Mesothelial cell of epicardium (in vitro differentiated cells): ENCODE results near the gene RSPH10B2. TPM values are rescaled to one million over a fixed set of nuclear protein-coding genes. Genes with fewer than 3 reads are reported as not detected.
A peak's percentile ranks its signal among the peaks of the same experiment; 100 is the strongest.
"Not testable (repeated sequence)": the region's sequence is repeated elsewhere in the genome, so short reads cannot be mapped to it uniquely, and the experiment has no call there.

Experiments
- DNase-seq, 2 experiments: peaks; one replicate each; pipeline ENCODE4 v3.0.0; 2021; ENCODE audit warnings: low spot score in 2 of 2; ENCODE audit not compliant: unreplicated experiment in 2 of 2
- H3K27ac Mint-ChIP-seq: 2 replicates; pipeline ENCODE4 v1.8.0; 2021; ENCODE audit warnings: mixed read lengths
- H3K27me3 Mint-ChIP-seq: 2 replicates; pipeline ENCODE4 v1.8.0; 2021; ENCODE audit warnings: low read depth, mixed read lengths
- H3K36me3 Mint-ChIP-seq: 2 replicates; pipeline ENCODE4 v1.8.0; 2021; ENCODE audit warnings: mixed read lengths
- H3K4me1 Mint-ChIP-seq: 2 replicates; pipeline ENCODE4 v1.8.0; 2021; ENCODE audit warnings: mixed read lengths
- H3K4me3 Mint-ChIP-seq: 2 replicates; pipeline ENCODE4 v1.8.0; 2021; ENCODE audit warnings: mild to moderate bottlenecking, moderate library complexity, mixed read lengths
- H3K9me3 Mint-ChIP-seq: 2 replicates; pipeline ENCODE4 v1.8.0; 2021; ENCODE audit warnings: mixed read lengths
- total RNA-seq: library from RNA; stranded (reverse); gene quantifications from 3 replicates; pipeline ENCODE4 v1.2.1, GENCODE V29; 2021
- TF ChIP-seq, protein P1 (sequence below): fragments of 200-600 bp; sonication (generic); IDR thresholded peaks from one replicate; pipeline ENCODE4 v1.5.0; 2021; ENCODE audit warnings: antibody characterized with exemption; ENCODE audit not compliant: unreplicated experiment

RSPH10B2 gene
- 0.45 to 0.95 TPM in 2 of 3 replicates, not detected in the other for total RNA-seq

- H3K4me1 Mint-ChIP-seq, H3K36me3 Mint-ChIP-seq, H3K27me3 Mint-ChIP-seq, H3K4me3 Mint-ChIP-seq, DNase-seq, H3K27ac Mint-ChIP-seq, H3K9me3 Mint-ChIP-seq: not testable (repeated sequence)
These were observed at the start of gene RSPH10B2 for GRCh38 chr7:6753964-6754363. Gene RSPH10B2, plus strand, starts transcription at chr7:6754103. Its CDS starts 3,575 bp downstream, at chr7:6757678.

DNA sequence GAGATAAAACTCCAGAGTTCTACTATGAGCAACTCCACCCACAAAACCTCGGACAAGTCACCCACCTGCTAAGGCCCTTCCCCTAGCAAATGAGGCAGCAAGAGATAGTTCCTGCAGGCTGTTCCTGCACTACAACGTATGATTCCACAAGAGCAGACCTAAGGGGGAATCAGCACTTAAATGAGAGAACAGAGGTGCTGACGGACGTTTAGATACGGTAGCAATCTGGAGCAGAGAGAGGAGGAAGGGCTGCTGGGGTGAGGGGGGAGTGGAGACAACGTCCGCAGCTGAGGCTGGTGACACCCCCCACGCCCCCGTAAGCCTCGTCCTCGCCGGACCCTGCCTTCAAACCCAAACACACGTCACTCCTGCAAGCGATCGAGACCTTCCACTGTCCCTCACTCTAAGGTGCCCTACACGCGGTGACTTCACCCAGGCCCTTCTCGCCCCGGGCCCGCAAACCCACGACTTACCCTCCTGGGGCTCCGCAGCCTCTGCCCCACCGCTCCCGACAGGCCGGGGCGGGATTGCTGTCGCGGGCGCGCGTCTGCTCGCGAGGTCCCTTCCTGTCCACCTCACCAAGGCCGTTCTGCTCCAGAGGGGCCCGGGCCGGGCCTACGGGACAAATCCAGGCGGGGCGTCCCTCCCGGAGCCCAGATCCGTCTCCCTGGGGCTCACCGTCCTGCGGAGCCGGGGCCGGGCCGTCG lies 47.8 kb upstream of the RSPH10B2 start:
- DNase-seq = peak in 1 of 2 experiments; percentile 57
- peaks cover 21% of the 10 kb centered on the region for H3K4me1 Mint-ChIP-seq
- TF ChIP-seq, protein P1, sequence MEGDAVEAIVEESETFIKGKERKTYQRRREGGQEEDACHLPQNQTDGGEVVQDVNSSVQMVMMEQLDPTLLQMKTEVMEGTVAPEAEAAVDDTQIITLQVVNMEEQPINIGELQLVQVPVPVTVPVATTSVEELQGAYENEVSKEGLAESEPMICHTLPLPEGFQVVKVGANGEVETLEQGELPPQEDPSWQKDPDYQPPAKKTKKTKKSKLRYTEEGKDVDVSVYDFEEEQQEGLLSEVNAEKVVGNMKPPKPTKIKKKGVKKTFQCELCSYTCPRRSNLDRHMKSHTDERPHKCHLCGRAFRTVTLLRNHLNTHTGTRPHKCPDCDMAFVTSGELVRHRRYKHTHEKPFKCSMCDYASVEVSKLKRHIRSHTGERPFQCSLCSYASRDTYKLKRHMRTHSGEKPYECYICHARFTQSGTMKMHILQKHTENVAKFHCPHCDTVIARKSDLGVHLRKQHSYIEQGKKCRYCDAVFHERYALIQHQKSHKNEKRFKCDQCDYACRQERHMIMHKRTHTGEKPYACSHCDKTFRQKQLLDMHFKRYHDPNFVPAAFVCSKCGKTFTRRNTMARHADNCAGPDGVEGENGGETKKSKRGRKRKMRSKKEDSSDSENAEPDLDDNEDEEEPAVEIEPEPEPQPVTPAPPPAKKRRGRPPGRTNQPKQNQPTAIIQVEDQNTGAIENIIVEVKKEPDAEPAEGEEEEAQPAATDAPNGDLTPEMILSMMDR = no peak
- peak overlapping the region; percentile 84 for H3K4me3 Mint-ChIP-seq
- H3K9me3 Mint-ChIP-seq = peaks cover 29% of the 10 kb centered on the region
- H3K27me3 Mint-ChIP-seq = peaks cover 30% of the 10 kb centered on the region
- H3K36me3 Mint-ChIP-seq = peaks cover 33% of the 10 kb centered on the region
- H3K27ac Mint-ChIP-seq = peak overlapping the region; percentile 95

DNA sequence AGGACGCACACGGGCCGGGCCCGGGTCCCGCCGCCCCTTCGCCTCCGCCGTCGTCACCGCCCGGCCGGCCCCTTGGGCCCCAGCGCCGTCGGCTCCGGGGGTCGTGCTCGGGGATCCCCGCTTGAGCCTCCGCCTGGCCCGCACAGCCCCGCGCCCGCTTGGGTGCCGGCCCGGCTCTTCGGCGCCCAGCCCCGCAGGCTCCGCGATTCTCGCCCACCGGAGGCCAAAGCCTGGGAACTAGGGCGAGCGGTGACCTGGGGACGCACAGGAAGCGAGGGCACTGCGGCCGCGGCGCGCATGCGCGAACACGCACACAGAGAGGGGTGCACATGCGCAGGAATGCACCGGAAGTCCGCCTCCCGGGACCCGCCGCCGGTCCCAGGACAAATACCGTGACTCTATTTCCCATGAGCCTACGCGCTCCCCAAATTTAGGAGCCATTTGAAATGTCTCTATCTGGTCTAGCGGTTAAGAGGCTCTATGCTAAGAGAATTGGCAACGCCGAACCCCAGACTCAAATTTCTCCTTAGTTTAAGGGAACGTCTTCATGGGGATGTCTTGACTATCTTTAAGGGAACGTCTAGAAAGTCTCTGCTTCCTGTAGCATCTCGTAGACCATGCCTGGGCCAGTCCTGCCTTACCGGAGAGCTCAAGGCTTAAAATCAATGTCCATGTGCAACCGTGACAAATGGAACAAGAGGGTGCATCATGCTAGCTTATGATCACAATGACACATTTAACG lies 47.1 kb upstream of the RSPH10B2 start, which contains the start of gene ZNF12:
Gene ZNF12, minus strand, starts transcription at position 282 of the 742 bp plus-strand sequence. CDS start 1,774 bp downstream, outside the sequence.
- peak within 1 kb of the TSS; percentile 95 for H3K27ac Mint-ChIP-seq
- peaks cover 26% of the 10 kb centered on the region for H3K36me3 Mint-ChIP-seq
- TF ChIP-seq, protein P1 = no peak
- H3K27me3 Mint-ChIP-seq = peaks cover 33% of the 10 kb centered on the region
- H3K9me3 Mint-ChIP-seq = peaks cover 24% of the 10 kb centered on the region
- DNase-seq = peak; percentile 91 to 96
- H3K4me1 Mint-ChIP-seq = peaks cover 21% of the 10 kb centered on the region
- H3K4me3 Mint-ChIP-seq = peak within 1 kb of the TSS; percentile 84

DNA sequence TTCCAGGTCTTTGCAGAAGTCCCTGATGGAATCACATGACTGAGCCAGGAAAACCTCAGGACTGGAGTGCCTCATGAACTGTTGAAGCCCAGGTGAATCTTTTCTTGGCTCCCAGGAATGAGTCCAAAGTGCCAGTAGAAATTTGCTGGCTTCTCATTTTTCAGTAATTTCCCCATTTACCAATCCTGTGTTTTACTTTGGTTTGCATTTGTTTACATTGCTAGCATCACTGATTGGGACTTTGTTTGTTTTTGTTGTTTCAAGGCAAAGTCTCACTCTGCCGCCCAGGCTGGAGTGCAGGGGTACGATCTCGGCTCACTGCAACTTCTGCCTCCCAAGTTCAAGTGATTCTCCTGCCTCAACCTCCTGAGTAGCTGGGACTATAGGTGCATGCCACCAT lies 45.6 kb upstream of the RSPH10B2 start:
- Mint-ChIP-seq H3K36me3 (peaks cover 15% of the 10 kb centered on the region), H3K4me1 (peaks cover 20% of the 10 kb centered on the region), H3K27me3 (peaks cover 37% of the 10 kb centered on the region), H3K27ac (no peak overlapping the region), H3K9me3 (peaks cover 14% of the 10 kb centered on the region), H3K4me3 (peak overlapping the region; percentile 8)
- no peak for DNase-seq
- TF ChIP-seq, protein P1 = no peak

DNA sequence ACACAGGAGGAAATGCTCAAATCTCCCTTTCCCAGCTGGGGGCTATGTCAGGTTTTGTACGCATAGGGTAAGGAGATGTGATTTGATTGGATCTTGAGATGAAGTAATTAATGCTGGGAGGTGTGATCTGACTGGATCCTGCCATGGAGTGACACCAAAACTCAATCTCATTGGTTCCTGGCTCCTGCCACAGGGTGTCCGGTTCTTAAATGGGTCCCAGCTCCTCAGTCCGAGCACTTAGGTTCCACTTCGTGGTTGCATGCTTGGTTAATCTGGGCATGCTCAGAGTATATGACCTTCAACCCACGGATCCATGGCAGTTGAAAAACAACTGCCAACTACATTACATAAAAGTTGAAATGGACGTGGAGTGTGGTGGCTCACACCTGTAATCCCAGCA lies 44.1 kb upstream of the RSPH10B2 start:
- H3K9me3 Mint-ChIP-seq = peaks cover 7% of the 10 kb centered on the region
- H3K4me3 Mint-ChIP-seq = no peak overlapping the region
- no peak for DNase-seq
- peaks cover 13% of the 10 kb centered on the region for H3K4me1 Mint-ChIP-seq
- TF ChIP-seq, protein P1 = no peak
- H3K36me3 Mint-ChIP-seq = peaks cover 5% of the 10 kb centered on the region
- no peak overlapping the region for H3K27ac Mint-ChIP-seq
- H3K27me3 Mint-ChIP-seq = peaks cover 43% of the 10 kb centered on the region

DNA sequence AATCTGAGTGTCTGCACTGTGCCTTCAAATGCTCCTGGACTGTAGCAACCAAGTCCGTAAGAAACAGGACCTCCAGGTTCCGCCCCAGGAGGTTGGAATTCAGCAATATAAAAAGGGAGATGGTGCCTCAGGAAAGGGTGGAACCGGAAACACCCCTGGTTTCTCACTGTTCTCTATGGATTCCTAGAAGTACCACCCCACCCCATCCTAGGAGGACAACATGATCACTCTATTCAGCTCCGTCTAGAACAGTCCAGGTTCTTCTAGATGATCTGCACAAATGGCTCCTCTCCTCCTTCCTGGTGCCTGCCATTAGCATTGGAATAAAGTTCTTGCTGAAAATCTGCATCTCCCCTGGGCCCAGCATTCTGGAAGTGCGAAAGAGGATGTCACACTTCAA lies 39.5 kb upstream of the RSPH10B2 start:
- TF ChIP-seq, protein P1 = no peak
- no peak overlapping the region for H3K4me3 Mint-ChIP-seq
- no peak for DNase-seq
- no peaks in the 10 kb centered on the region for H3K9me3 Mint-ChIP-seq
- H3K27me3 Mint-ChIP-seq = peaks cover 65% of the 10 kb centered on the region
- no peak overlapping the region for H3K27ac Mint-ChIP-seq
- H3K4me1 Mint-ChIP-seq = no peaks in the 10 kb centered on the region
- H3K36me3 Mint-ChIP-seq = no peaks in the 10 kb centered on the region

DNA sequence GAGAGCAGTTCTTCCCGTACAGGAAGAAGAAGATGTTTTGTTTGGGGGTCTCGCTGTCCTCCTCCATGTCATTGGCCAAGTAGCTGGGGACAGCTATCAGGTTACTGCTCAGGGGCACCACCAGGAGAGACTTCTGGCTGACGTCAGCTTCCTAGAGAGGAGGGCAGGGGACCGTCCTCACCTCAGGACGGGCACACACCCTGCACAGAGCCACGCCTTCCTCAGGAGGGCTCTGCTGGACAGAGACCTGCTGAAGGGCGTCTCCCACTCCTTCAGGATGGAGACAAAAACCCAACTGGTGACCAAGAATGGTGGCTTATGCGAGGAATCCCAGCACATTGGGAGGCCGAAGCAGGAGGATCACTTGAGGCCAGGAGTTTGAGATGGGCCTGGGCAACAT lies 38.0 kb upstream of the RSPH10B2 start:
- DNase-seq, H3K4me3 Mint-ChIP-seq, H3K9me3 Mint-ChIP-seq, H3K36me3 Mint-ChIP-seq, H3K4me1 Mint-ChIP-seq, H3K27ac Mint-ChIP-seq: not testable (repeated sequence)
- H3K27me3 Mint-ChIP-seq = peaks cover 65% of the 10 kb centered on the region
